Thyroid gland (tissue), 4 donors: ENCODE data around the gene HTR3E.

Experiments
- POLR2A ChIP-seq, 2 donors: fragments of 450-650 bp; IDR thresholded peaks; one replicate each; pipeline ENCODE4 v1.6.1; 2017; ENCODE audit warnings: antibody characterized with exemption in 2 of 2, mild to moderate bottlenecking in 2 of 2, moderate library complexity in 1 of 2
- TF ChIP-seq, protein P1 (sequence below), 6 experiments: fragments of 200-600 bp in 3 of 6; fragments of 450-650 bp in 3 of 6; sonication (generic) in 3 of 6; IDR thresholded peaks; one replicate each; pipeline ENCODE4 v1.5.1; 2016 to 2019; ENCODE audit warnings: antibody characterized with exemption in 6 of 6, mild to moderate bottlenecking in 2 of 6, inconsistent platforms in 1 of 6, moderate library complexity in 1 of 6

- TF ChIP-seq, protein P1, sequence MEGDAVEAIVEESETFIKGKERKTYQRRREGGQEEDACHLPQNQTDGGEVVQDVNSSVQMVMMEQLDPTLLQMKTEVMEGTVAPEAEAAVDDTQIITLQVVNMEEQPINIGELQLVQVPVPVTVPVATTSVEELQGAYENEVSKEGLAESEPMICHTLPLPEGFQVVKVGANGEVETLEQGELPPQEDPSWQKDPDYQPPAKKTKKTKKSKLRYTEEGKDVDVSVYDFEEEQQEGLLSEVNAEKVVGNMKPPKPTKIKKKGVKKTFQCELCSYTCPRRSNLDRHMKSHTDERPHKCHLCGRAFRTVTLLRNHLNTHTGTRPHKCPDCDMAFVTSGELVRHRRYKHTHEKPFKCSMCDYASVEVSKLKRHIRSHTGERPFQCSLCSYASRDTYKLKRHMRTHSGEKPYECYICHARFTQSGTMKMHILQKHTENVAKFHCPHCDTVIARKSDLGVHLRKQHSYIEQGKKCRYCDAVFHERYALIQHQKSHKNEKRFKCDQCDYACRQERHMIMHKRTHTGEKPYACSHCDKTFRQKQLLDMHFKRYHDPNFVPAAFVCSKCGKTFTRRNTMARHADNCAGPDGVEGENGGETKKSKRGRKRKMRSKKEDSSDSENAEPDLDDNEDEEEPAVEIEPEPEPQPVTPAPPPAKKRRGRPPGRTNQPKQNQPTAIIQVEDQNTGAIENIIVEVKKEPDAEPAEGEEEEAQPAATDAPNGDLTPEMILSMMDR (IDR thresholded peaks at IDR 0.05): no peak
- no peak for TF ChIP-seq POLR2A (IDR thresholded peaks at IDR 0.05)
Observed at GRCh38 chr3:184117636-184118035, 20.8 kb downstream of the HTR3E start.
